DND-41 (cell line): ENCODE measurements around the gene SPPL3.

ENCODE experiments used
- EZH2 ChIP-seq: IDR thresholded peaks from 3 replicates; pipeline ENCODE4 v1.6.1; 2012; ENCODE audit warnings: borderline replicate concordance, low read depth, mild to moderate bottlenecking, moderate library complexity, low read length, inconsistent platforms; ENCODE audit not compliant: severe bottlenecking
- TF ChIP-seq, protein P1 (sequence below): IDR thresholded peaks from 2 replicates; pipeline ENCODE4 v1.5.1; 2012; ENCODE audit warnings: borderline replicate concordance, low read length, moderate library complexity, mild to moderate bottlenecking; ENCODE audit not compliant: poor library complexity, severe bottlenecking; ENCODE audit errors: extremely low read depth

DNA sequence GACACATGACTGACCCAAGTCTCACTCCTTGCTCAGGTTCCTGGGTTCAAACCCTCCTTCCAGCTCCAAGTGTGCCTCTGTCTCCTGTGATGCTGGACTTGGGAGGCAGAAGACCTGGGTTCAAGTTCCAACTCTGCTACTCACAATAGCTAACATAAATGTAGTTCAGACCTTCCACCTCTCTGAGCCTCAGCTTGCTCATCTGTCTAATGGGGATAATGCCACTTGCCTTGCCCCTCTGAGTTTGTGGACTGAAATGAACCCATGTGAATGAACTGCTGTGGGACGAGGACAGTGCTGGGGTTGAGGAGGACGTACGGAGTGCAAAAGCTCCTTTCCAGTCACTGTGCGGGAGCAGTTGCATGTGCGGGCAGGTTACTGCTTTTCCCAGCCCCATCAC is 137.6 kb downstream of the SPPL3 start:
- no peak for TF ChIP-seq EZH2
- TF ChIP-seq, protein P1, sequence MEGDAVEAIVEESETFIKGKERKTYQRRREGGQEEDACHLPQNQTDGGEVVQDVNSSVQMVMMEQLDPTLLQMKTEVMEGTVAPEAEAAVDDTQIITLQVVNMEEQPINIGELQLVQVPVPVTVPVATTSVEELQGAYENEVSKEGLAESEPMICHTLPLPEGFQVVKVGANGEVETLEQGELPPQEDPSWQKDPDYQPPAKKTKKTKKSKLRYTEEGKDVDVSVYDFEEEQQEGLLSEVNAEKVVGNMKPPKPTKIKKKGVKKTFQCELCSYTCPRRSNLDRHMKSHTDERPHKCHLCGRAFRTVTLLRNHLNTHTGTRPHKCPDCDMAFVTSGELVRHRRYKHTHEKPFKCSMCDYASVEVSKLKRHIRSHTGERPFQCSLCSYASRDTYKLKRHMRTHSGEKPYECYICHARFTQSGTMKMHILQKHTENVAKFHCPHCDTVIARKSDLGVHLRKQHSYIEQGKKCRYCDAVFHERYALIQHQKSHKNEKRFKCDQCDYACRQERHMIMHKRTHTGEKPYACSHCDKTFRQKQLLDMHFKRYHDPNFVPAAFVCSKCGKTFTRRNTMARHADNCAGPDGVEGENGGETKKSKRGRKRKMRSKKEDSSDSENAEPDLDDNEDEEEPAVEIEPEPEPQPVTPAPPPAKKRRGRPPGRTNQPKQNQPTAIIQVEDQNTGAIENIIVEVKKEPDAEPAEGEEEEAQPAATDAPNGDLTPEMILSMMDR = no peak
